ENCODE data around the gene ANXA4.

The ANXA4 gene

GRCh38 chr2:69715964-69716363 lies 26.0 kb upstream of the ANXA4 start:
- ATAC-seq, result no peak
- TF ChIP-seq RARB (CRISPR knock-in tag; IDR thresholded peaks at IDR 0.05) (no peak), ESRRG (CRISPR knock-in tag; IDR thresholded peaks at IDR 0.05) (no peak), BACH2 (CRISPR knock-in tag; IDR thresholded peaks at IDR 0.05; ENCODE audit: borderline replicate concordance) (no peak), CSDC2 (CRISPR knock-in tag; IDR thresholded peaks at IDR 0.05) (no peak), TSHZ2 (CRISPR knock-in tag; IDR thresholded peaks at IDR 0.05) (no peak), GLIS3 (CRISPR knock-in tag; IDR thresholded peaks at IDR 0.05) (no peak), ZNF8 (CRISPR knock-in tag; IDR thresholded peaks at IDR 0.05) (no peak), ZFP30 (CRISPR knock-in tag; IDR thresholded peaks at IDR 0.05) (no peak), ZNF565 (CRISPR knock-in tag; conservative IDR thresholded peaks at IDR 0.05; ENCODE audit: low read depth) (no peak), PPARA (CRISPR knock-in tag; IDR thresholded peaks at IDR 0.05; ENCODE audit: borderline replicate concordance) (no peak), TCF4 (CRISPR knock-in tag; IDR thresholded peaks at IDR 0.05; ENCODE audit: borderline replicate concordance) (no peak), TOX (CRISPR knock-in tag; IDR thresholded peaks at IDR 0.05; ENCODE audit: borderline replicate concordance) (no peak), OSR1 (CRISPR knock-in tag; IDR thresholded peaks at IDR 0.05) (no peak), ZC3H10 (CRISPR knock-in tag; IDR thresholded peaks at IDR 0.05) (no peak), ZFP3 (CRISPR knock-in tag; IDR thresholded peaks at IDR 0.05) (no peak), ARNTL (CRISPR knock-in tag; IDR thresholded peaks at IDR 0.05; ENCODE audit: borderline replicate concordance, low read depth) (no peak)
- TF ChIP-seq, protein P1, sequence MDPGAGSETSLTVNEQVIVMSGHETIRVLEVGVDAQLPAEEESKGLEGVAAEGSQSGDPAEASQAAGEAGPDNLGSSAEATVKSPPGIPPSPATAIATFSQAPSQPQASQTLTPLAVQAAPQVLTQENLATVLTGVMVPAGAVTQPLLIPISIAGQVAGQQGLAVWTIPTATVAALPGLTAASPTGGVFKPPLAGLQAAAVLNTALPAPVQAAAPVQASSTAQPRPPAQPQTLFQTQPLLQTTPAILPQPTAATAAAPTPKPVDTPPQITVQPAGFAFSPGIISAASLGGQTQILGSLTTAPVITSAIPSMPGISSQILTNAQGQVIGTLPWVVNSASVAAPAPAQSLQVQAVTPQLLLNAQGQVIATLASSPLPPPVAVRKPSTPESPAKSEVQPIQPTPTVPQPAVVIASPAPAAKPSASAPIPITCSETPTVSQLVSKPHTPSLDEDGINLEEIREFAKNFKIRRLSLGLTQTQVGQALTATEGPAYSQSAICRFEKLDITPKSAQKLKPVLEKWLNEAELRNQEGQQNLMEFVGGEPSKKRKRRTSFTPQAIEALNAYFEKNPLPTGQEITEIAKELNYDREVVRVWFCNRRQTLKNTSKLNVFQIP (CRISPR knock-in tag; IDR thresholded peaks at IDR 0.05; ENCODE audit: borderline replicate concordance, low read depth), result no peak
- TF ChIP-seq, protein P2, sequence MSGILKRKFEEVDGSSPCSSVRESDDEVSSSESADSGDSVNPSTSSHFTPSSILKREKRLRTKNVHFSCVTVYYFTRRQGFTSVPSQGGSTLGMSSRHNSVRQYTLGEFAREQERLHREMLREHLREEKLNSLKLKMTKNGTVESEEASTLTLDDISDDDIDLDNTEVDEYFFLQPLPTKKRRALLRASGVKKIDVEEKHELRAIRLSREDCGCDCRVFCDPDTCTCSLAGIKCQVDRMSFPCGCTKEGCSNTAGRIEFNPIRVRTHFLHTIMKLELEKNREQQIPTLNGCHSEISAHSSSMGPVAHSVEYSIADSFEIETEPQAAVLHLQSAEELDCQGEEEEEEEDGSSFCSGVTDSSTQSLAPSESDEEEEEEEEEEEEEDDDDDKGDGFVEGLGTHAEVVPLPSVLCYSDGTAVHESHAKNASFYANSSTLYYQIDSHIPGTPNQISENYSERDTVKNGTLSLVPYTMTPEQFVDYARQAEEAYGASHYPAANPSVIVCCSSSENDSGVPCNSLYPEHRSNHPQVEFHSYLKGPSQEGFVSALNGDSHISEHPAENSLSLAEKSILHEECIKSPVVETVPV (CRISPR knock-in tag; IDR thresholded peaks at IDR 0.05), result no peak
- TF ChIP-seq, protein P3, sequence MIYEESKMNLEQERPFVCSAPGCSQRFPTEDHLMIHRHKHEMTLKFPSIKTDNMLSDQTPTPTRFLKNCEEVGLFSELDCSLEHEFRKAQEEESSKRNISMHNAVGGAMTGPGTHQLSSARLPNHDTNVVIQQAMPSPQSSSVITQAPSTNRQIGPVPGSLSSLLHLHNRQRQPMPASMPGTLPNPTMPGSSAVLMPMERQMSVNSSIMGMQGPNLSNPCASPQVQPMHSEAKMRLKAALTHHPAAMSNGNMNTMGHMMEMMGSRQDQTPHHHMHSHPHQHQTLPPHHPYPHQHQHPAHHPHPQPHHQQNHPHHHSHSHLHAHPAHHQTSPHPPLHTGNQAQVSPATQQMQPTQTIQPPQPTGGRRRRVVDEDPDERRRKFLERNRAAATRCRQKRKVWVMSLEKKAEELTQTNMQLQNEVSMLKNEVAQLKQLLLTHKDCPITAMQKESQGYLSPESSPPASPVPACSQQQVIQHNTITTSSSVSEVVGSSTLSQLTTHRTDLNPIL (CRISPR knock-in tag; IDR thresholded peaks at IDR 0.05; ENCODE audit: low read depth), result no peak

DNA sequence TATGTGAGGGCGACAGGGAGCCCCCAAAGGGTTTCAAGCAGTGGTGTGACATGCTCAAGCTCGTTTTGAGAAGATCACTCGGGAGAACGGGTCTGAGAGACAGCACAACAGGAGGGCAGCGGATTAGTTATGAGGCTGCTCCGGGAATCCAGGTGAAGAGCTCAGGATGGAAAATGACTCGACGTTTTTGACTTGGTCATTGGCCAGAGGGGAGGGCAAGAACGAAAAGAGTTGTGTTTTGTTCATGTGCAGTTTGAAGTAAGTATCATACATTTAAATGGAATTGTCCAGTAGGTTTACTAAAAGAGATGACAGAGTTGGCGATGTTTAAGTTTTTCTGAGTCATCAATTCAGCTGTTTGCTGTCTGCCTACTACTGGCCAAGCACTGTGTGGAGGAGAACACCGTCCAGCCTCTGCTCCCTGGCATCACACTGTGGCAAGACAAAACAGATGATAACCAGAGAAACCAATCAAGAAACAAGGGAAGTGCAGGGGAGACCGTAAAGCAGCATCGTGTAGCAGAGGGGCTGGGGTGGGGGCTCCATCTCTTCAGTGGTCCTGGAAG lies 25.3 kb upstream of the ANXA4 start:
- TF ChIP-seq TCF4 (CRISPR knock-in tag; IDR thresholded peaks at IDR 0.05; ENCODE audit: borderline replicate concordance) (no peak), ZFP30 (CRISPR knock-in tag; IDR thresholded peaks at IDR 0.05) (no peak), RARB (CRISPR knock-in tag; IDR thresholded peaks at IDR 0.05) (no peak), ZNF70 (CRISPR knock-in tag; IDR thresholded peaks at IDR 0.05) (no peak)
- TF ChIP-seq, protein P4, sequence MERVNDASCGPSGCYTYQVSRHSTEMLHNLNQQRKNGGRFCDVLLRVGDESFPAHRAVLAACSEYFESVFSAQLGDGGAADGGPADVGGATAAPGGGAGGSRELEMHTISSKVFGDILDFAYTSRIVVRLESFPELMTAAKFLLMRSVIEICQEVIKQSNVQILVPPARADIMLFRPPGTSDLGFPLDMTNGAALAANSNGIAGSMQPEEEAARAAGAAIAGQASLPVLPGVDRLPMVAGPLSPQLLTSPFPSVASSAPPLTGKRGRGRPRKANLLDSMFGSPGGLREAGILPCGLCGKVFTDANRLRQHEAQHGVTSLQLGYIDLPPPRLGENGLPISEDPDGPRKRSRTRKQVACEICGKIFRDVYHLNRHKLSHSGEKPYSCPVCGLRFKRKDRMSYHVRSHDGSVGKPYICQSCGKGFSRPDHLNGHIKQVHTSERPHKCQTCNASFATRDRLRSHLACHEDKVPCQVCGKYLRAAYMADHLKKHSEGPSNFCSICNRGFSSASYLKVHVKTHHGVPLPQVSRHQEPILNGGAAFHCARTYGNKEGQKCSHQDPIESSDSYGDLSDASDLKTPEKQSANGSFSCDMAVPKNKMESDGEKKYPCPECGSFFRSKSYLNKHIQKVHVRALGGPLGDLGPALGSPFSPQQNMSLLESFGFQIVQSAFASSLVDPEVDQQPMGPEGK (CRISPR knock-in tag; IDR thresholded peaks at IDR 0.05; ENCODE audit: borderline replicate concordance), result no peak
- peak; percentile 69 for ATAC-seq

GRCh38 chr2:69717186-69717585 lies 24.7 kb upstream of the ANXA4 start:
- TF ChIP-seq ESRRG (CRISPR knock-in tag; IDR thresholded peaks at IDR 0.05) (no peak), ZNF8 (CRISPR knock-in tag; IDR thresholded peaks at IDR 0.05) (no peak), GLIS3 (CRISPR knock-in tag; IDR thresholded peaks at IDR 0.05) (no peak)
- TF ChIP-seq, protein P2 (CRISPR knock-in tag; IDR thresholded peaks at IDR 0.05), result no peak
- no peak for ATAC-seq
